Hippocampal formation (tissue), 2 donors: ENCODE data around the gene PITPNB.
A peak's percentile ranks its signal among the peaks of the same experiment; 100 is the strongest.

Experiments
- DNase-seq, 2 donors: peaks; one replicate each; lab custom pipeline; 2025; lab: John Stamatoyannopoulos, UW

The PITPNB gene

DNA sequence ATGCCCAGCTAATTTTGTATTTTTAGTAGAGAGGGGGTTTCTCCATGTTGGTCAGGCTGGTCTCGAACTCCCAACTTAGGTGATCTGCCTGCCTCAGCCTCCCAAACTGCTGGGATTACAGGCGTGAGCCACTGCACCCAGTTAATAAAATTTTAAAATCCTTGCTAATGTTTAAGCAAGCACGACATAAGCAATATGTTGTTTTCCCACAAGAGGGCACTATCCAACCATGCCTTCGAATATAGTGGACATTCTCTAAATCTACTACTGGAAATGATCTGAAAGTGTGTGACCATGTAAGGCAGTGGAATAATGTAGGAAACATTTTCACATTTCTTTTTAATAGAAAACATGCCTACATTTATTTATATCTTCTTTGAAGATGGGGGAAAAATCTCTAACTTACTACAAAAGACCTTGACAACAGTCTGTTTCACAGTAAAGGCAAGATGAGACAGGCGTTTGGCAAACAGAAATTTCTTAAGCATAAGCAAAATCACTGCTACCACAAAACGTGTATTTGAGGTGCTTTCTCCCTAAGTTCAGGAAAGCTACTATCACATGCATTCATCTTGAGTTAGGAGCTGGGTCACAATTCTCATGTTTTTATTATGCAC, 38.2 kb downstream of the PITPNB start:
- DNase-seq, result peak; percentile 24 to 91

GRCh38 chr22:27879923-27880322, 39.1 kb downstream of the PITPNB start:
- DNase-seq, result no peak

- DNase-seq, result no peak
Measured at GRCh38 chr22:27878541-27878940, 40.5 kb downstream of the PITPNB start.

DNA sequence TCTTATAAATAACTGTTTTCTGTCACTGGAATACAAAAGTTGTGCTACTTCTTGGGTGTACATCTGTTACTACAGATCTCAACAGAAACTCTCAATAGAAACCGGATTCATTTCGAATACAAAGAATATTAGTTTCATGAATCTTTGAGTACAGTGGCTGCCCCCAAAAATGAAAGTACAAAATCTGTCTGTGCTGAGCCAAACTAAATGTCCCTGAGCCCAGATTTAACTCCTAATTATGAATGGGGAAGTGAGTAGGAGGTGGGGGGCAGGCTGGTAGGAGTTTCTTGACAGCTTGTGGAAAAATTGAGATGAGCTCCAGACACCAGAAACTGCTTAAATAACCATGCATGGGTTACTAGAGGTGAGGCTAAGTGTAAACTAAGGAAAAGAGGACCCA, 41.6 kb downstream of the PITPNB start:
- DNase-seq, result no peak

DNA sequence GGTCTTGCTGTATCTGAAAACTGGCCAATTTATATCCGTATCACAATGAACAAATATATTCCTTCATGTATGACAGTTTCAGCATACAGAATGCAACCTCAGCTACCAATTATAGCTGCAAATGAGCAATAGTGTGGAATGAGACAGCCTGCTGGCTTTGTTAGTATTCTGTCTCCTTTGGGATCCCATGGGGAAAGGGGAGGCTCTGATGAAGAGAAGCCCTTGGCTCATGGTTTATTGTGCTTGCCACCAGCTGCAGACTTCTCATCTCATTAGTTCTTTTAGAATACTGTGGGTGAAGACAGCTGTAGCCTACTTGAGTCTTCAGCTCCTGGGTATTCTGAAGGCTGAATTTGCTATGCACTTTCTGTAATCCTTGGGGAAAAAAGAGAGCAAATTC, 42.4 kb downstream of the PITPNB start:
- DNase-seq, result no peak

DNA sequence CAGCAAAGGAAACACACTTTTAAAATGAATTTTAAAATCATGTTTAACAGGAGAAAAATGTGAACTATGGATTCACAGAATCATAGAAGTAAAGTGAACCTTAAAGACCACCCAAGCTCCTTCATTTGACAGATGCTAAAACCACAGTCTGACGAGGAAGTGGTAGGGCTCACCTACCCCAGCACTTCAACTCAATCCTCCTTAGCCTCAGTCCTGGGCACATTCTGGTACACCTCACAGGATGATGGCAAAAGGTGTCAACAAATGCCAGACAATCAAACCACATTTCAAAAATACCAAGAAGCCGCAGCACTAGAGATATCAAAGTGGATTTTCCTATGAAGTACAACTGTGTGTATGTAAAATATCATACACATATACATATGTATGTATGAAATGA, 43.1 kb downstream of the PITPNB start:
- DNase-seq, result no peak

GRCh38 chr22:27874764-27875163, 44.3 kb downstream of the PITPNB start:
- DNase-seq, result no peak

DNA sequence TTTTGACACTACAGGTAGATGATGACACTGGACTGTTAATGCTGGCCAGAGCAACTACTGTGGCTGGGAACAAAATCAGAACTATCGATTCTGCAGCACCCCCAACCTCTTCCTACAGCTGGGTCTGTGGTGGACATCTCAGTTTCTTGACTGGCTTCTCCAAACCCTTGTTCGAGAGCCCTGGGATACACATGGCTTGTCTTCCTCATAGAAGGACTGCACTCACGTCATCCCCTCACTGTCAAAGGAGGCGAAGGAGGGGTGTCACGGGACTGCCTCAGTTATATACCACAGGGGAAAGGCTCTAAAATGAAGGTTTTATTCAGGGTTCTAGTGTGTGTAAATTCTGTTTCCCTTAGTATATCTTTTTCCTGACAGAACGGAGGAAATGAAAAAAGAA, 44.9 kb downstream of the PITPNB start:
- no peak for DNase-seq

DNA sequence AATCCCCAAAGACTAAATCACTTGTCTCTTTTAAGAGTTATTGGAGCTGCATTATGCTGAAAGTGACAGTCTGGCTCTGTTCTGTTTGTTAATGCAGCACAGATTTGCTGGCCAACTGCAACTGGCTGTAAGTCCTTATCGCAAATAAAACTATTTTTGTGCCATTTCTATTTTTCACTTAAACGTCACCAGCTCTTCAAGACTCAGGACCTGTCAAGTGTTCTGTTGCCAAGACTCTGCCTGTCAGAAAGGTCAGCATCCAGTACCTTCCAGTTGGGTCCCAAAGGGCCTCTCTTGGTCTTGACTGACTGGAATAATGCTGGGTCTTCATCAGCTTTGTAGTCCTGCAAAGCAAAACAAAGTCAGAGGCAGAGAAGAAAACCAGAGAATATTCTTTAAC, 45.6 kb downstream of the PITPNB start:
- DNase-seq, result no peak

- DNase-seq, result no peak
Measured at GRCh38 chr22:27872488-27872887, 46.6 kb downstream of the PITPNB start.

DNA sequence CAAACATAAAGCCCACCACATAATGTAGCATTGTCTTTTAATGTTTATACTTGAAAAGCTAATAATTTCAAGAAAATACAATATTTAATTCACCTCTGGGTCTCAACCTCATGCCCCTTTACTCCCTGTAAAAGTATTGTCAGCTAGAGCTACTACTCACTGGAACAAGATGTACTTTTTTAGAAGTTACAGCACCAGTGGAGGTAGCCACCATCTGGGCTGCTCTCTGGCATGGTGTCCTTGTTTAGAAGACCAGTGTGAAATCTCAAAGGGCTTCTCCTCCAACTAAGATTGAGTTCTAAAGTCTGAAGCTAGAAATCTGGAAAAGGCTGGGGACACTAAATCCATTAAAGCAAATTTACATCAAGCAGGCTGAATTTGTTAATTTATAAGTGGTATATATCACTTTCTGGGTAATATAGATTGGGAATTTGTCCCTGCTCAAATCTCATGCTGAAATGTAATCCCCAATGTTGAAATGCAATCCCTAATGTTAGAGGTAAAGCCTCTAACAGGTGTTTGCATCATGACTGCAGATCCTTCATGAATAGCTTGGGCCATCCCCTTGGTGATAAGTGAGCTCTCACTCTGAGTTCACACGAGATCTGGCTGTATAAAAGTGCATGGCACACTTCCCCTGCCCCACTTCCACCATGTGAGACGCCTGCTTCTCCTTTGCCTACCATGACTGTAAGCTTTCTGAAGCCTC, 47.6 kb downstream of the PITPNB start:
- no peak for DNase-seq

- DNase-seq, result no peak
Measured at GRCh38 chr22:27870234-27871191, 48.5 kb downstream of the PITPNB start.

- no peak for DNase-seq
Measured at GRCh38 chr22:27868732-27869282, 50.2 kb downstream of the PITPNB start.

GRCh38 chr22:27867953-27868731, 50.9 kb downstream of the PITPNB start:
- no peak for DNase-seq

- DNase-seq, result no peak
Measured at GRCh38 chr22:27867085-27867952, 51.7 kb downstream of the PITPNB start.

- no peak for DNase-seq
Measured at GRCh38 chr22:27866135-27867084, 52.6 kb downstream of the PITPNB start.

- DNase-seq, result no peak
Measured at GRCh38 chr22:27865496-27865895, 53.6 kb downstream of the PITPNB start.

GRCh38 chr22:27863556-27863955, 55.5 kb downstream of the PITPNB start:
- DNase-seq, result no peak

- no peak for DNase-seq
Measured at GRCh38 chr22:27863001-27863400, 56.1 kb downstream of the PITPNB start.
